PFSK-1 (cell line): ENCODE data around the gene MBD5.

Source experiments
- FOXP2 ChIP-seq: optimal IDR thresholded peaks from 2 replicates; pipeline ENCODE3; 2011; ENCODE audit warnings: borderline replicate concordance, control low read depth, inconsistent platforms; ENCODE audit not compliant: insufficient read depth; ENCODE audit errors: extremely low read length, extremely low read depth
- POLR2AphosphoS5 ChIP-seq: IDR thresholded peaks from 2 replicates; pipeline ENCODE4 v1.6.1; 2012; ENCODE audit warnings: low read depth, mild to moderate bottlenecking, control low read depth, low read length, moderate library complexity
- REST ChIP-seq, 2 experiments: IDR thresholded peaks; 2 replicates each; pipeline versions ENCODE4 v1.6.1 to v1.8.0; 2011 to 2012; ENCODE audit warnings: low read depth in 2 of 2, low read length in 2 of 2, control low read depth in 1 of 2, inconsistent platforms in 1 of 2, mild to moderate bottlenecking in 1 of 2, moderate library complexity in 1 of 2; ENCODE audit not compliant: insufficient read depth in 1 of 2
- SIN3A ChIP-seq: IDR thresholded peaks from 2 replicates; pipeline ENCODE4 v1.6.1; 2012; ENCODE audit warnings: mild to moderate bottlenecking, low read length, moderate library complexity, borderline replicate concordance; ENCODE audit not compliant: insufficient read depth
- TAF1 ChIP-seq: IDR thresholded peaks from 2 replicates; pipeline ENCODE4 v1.6.1; 2012; ENCODE audit warnings: low read length, control low read depth, borderline replicate concordance; ENCODE audit not compliant: insufficient read depth

GRCh38 chr2:148552675-148553331, 531.9 kb downstream of the MBD5 start:
- TF ChIP-seq POLR2AphosphoS5 (no peak), SIN3A (no peak), REST (IDR thresholded peaks at IDR 0.05; ENCODE audit: insufficient read depth in 1 of 2, low read depth in 2 of 2, low read length in 2 of 2) (no peak), TAF1 (no peak), FOXP2 (no peak)
